Panc1 (cell line): ENCODE data around the gene CCNQ. TPM values are rescaled to one million over a fixed set of nuclear protein-coding genes. Genes with fewer than 3 reads are reported as not detected.

Source experiments
- ATAC-seq: fragments of 200-7000 bp; cut with Tn5 transposase; 2 replicates; pipeline ENCODE4 v1.9.1; 2020; ENCODE audit warnings: mild to moderate bottlenecking, moderate library complexity
- BruUV-seq: library from RNA; stranded (reverse); fragments of 400-500 nt; replicated peaks from 2 replicates; lab custom pipeline; 2021; lab: Mats Ljungman, UMichigan
- CTCF ChIA-PET: fragments of 300-600 bp; sonication (Branson Sonifier 250); formaldehyde crosslinking; loops from one replicate; lab custom pipeline; 2022; ENCODE audit warnings: antibody characterized with exemption; lab: Charles Lee
- POLR2A ChIA-PET: fragments of 300-600 bp; sonication (Branson Sonifier 250); formaldehyde crosslinking; loops from one replicate; lab custom pipeline; 2022; ENCODE audit warnings: antibody characterized with exemption; lab: Charles Lee
- DNase-seq: peaks from one replicate; pipeline ENCODE4 v3.0.0-alpha.2; 2010; ENCODE audit warnings: low read depth, low spot score
- H3K27ac ChIP-seq: 2 replicates; pipeline ENCODE4 v1.5.1; 2011; ENCODE audit warnings: mild to moderate bottlenecking, low read length, inconsistent platforms
- H3K27me3 ChIP-seq: fragments of 200-500 bp; sonication (Bioruptor generic); 2 replicates; pipeline ENCODE4 v1.6.0; 2014; ENCODE audit warnings: low read length, inconsistent platforms; ENCODE audit not compliant: control insufficient read depth, insufficient read depth
- H3K36me3 ChIP-seq: fragments of 200-500 bp; sonication (Bioruptor generic); 2 replicates; pipeline ENCODE4 v1.5.1; 2014; ENCODE audit warnings: inconsistent platforms, mild to moderate bottlenecking, low read length, moderate library complexity; ENCODE audit not compliant: control insufficient read depth, insufficient read depth
- H3K4me1 ChIP-seq: 2 replicates; pipeline ENCODE4 v1.5.1; 2011; ENCODE audit warnings: inconsistent platforms, mild to moderate bottlenecking, low read length, moderate library complexity; ENCODE audit not compliant: control insufficient read depth, insufficient read depth
- H3K4me3 ChIP-seq, 2 experiments: 2 replicates each; pipeline ENCODE4 v1.5.1; 2011 to 2012; ENCODE audit warnings: low read depth in 2 of 2, low read length in 2 of 2, mild to moderate bottlenecking in 2 of 2, inconsistent platforms in 1 of 2, moderate library complexity in 1 of 2
- H3K9me3 ChIP-seq: fragments of 200-500 bp; sonication (Bioruptor generic); 2 replicates; pipeline ENCODE4 v1.5.1; 2014; ENCODE audit warnings: low read depth, mild to moderate bottlenecking, inconsistent platforms, low read length, moderate library complexity; ENCODE audit not compliant: control insufficient read depth, insufficient read depth
- POLR2AphosphoS5 ChIP-seq: IDR thresholded peaks from 2 replicates; pipeline ENCODE4 v1.6.1; 2012; ENCODE audit warnings: mild to moderate bottlenecking, low read depth, low read length, moderate library complexity
- REST ChIP-seq, 2 experiments: IDR thresholded peaks; 2 replicates each; pipeline ENCODE4 v1.6.1; 2011 to 2012; ENCODE audit warnings: low read depth in 2 of 2, control low read depth in 1 of 2, low read length in 1 of 2, mild to moderate bottlenecking in 1 of 2, moderate library complexity in 1 of 2; ENCODE audit not compliant: insufficient read depth in 1 of 2
- SIN3A ChIP-seq: IDR thresholded peaks from 2 replicates; pipeline ENCODE4 v1.6.1; 2012; ENCODE audit warnings: low read depth, mild to moderate bottlenecking, low read length, moderate library complexity, borderline replicate concordance; ENCODE audit not compliant: insufficient read depth
- TCF7L2 ChIP-seq: IDR thresholded peaks from 2 replicates; pipeline ENCODE4 v1.6.1; 2011; ENCODE audit warnings: mild to moderate bottlenecking, low read depth, low read length, inconsistent platforms
- in situ Hi-C: cut with HindIII; loops from 2 replicates; pipeline ENCODE4 v1.10.0; 2016; ENCODE audit warnings: low sequenced_read_pairs, low pct_unique_long_range_greater_than_20kb
- intact Hi-C: fragments of 100-400 bp; cut with micrococcal nuclease; formaldehyde crosslinking; loops from one replicate; pipeline ENCODE4 v1.10.0; 2022; ENCODE audit not compliant: unreplicated experiment
- total RNA-seq: library from RNA; stranded (reverse); gene quantifications from one replicate; pipeline ENCODE4 v1.2.1, GENCODE V29; 2021; ENCODE audit not compliant: unreplicated experiment
- TF ChIP-seq, protein P1 (sequence below): fragments of 450-650 bp; IDR thresholded peaks from 2 replicates; pipeline ENCODE4 v1.5.1; 2017; ENCODE audit warnings: mild to moderate bottlenecking

The CCNQ gene
- total RNA-seq, 1 experiment from 2014 or later: 42.1 TPM

DNA sequence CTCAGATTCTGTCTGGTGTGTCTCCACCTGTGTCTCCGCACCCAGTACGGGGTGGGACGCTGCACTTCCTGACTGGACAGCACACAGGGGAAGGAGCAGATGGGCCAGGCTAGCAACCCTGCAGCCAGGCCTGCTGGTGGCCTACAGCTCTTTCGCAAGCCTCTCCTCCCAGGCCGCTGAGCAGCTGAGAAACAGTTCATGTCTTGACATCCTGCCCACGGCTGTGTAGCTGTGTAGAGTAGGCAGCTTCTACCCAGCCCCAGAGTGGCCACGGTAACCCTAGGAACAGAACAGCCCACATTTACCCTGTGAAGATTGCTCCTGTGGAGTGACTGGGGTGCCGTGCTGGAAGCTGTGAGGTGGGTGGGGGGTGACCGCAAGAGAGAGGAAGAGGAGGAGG is 38.9 kb downstream of the CCNQ start:
- CTCF ChIA-PET: interaction anchor here (0.6 to 1.5 kb wide), 3 partner anchors 9 to 352 kb away, joined by 3 to 5 read pairs (median 4); no protein-coding TSS in a partner anchor
- no peaks in the 10 kb centered on the region for H3K9me3 ChIP-seq
- ATAC-seq: no peak
- no peak overlapping the region for H3K27ac ChIP-seq
- in situ Hi-C loops (no loop called here), intact Hi-C loops (loop anchor here (5.0 kb wide), 1 partner anchor 92 kb away; no protein-coding TSS in a partner anchor)
- no TSS peak for BruUV-seq
- H3K27me3 ChIP-seq: no peaks in the 10 kb centered on the region
- no peak for TF ChIP-seq SIN3A
- TF ChIP-seq POLR2AphosphoS5: no peak
- no peak for TF ChIP-seq REST (IDR thresholded peaks at IDR 0.05; ENCODE audit: insufficient read depth in 1 of 2, low read depth in 2 of 2, low read length in 1 of 2)
- TF ChIP-seq TCF7L2: no peak
- TF ChIP-seq, protein P1, sequence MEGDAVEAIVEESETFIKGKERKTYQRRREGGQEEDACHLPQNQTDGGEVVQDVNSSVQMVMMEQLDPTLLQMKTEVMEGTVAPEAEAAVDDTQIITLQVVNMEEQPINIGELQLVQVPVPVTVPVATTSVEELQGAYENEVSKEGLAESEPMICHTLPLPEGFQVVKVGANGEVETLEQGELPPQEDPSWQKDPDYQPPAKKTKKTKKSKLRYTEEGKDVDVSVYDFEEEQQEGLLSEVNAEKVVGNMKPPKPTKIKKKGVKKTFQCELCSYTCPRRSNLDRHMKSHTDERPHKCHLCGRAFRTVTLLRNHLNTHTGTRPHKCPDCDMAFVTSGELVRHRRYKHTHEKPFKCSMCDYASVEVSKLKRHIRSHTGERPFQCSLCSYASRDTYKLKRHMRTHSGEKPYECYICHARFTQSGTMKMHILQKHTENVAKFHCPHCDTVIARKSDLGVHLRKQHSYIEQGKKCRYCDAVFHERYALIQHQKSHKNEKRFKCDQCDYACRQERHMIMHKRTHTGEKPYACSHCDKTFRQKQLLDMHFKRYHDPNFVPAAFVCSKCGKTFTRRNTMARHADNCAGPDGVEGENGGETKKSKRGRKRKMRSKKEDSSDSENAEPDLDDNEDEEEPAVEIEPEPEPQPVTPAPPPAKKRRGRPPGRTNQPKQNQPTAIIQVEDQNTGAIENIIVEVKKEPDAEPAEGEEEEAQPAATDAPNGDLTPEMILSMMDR: no peak
- POLR2A ChIA-PET: no interaction called here
- no peaks in the 10 kb centered on the region for H3K4me1 ChIP-seq
- H3K4me3 ChIP-seq: no peak overlapping the region
- no peak for DNase-seq
- no peaks in the 10 kb centered on the region for H3K36me3 ChIP-seq

DNA sequence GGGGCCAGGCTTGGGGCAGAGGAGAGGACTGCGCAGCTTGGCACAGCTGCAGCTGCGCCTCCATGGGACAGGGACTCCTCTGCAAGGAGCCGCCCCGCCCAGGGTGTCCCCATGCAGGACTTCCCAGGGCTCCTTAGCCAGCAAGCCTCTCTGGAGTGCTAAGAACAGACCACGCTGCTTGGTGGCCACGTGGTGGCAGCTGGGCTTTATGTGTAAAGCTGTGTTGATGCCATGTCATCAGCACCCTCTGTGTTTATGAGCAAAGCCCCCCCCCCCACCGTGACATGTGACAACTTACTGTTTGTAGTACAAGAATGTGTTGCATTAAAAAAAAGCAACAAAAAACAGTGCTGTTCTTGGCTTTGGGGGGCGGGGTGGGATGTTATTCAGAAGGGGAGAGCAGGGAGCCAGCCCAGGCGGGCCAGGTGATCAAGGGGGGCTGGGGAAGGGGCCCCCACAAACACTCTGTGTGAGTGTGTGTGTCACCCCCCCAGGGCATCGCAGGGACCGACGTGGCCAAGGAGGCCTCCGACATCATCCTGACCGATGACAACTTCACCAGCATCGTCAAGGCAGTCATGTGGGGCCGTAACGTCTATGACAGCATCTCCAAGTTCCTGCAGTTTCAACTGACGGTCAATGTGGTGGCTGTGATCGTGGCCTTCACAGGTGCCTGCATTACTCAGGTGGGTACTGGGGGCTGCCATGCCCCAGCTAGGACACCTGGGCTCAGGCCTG is 41.2 kb downstream of the CCNQ start:
- no peaks in the 10 kb centered on the region for H3K27me3 ChIP-seq
- DNase-seq (no peak), ATAC-seq (peak; percentile 37)
- TF ChIP-seq, protein P1: no peak
- TF ChIP-seq REST (IDR thresholded peaks at IDR 0.05; ENCODE audit: insufficient read depth in 1 of 2, low read depth in 2 of 2, low read length in 1 of 2): no peak
- TF ChIP-seq TCF7L2: no peak
- no peak for TF ChIP-seq SIN3A
- TF ChIP-seq POLR2AphosphoS5: no peak
- no peak overlapping the region for H3K27ac ChIP-seq
- BruUV-seq: no TSS peak
- POLR2A ChIA-PET: no interaction called here
- H3K4me1 ChIP-seq: no peaks in the 10 kb centered on the region
- H3K9me3 ChIP-seq: no peaks in the 10 kb centered on the region
- intact Hi-C loops: loop anchor here (5.0 kb wide), 1 partner anchor 95 kb away; no protein-coding TSS in a partner anchor
- no peak overlapping the region for H3K4me3 ChIP-seq
- no peaks in the 10 kb centered on the region for H3K36me3 ChIP-seq
- CTCF ChIA-PET: no interaction called here
- in situ Hi-C loops: no loop called here
